Ascending aorta (tissue), 2 donors: ENCODE measurements around the gene CHKA. TPM values are rescaled to one million over a fixed set of nuclear protein-coding genes. Genes with fewer than 3 reads are reported as not detected.
"Not testable (repeated sequence)": the region's sequence is repeated elsewhere in the genome, so short reads cannot be mapped to it uniquely, and the experiment has no call there.

ENCODE experiments used
- DNase-seq, 2 donors: peaks; one replicate each; pipeline ENCODE4 v3.0.0-alpha.2; 2019; ENCODE audit warnings: low spot score in 2 of 2
- H3K27ac ChIP-seq, 2 donors: fragments of 200-600 bp; sonication (generic); one replicate each; pipeline ENCODE4 v1.5.1; 2016 to 2017; ENCODE audit warnings: mild to moderate bottlenecking in 1 of 2
- H3K27me3 ChIP-seq: fragments of 200-600 bp; sonication (generic); one replicate; pipeline ENCODE4 v1.5.1; 2017
- H3K36me3 ChIP-seq, 2 donors: fragments of 200-600 bp; sonication (generic); one replicate each; pipeline ENCODE4 v1.5.1; 2016
- H3K4me1 ChIP-seq, 2 donors: fragments of 200-600 bp; sonication (generic); one replicate each; pipeline ENCODE4 v1.5.1; 2016 to 2017; ENCODE audit warnings: mild to moderate bottlenecking in 1 of 2
- H3K4me3 ChIP-seq, 2 donors: fragments of 200-600 bp; sonication (generic); one replicate each; pipeline ENCODE4 v1.5.1; 2016 to 2017; ENCODE audit warnings: mild to moderate bottlenecking in 1 of 2
- H3K9me3 ChIP-seq, 2 donors: fragments of 200-600 bp; sonication (generic); one replicate each; pipeline ENCODE4 v1.5.1; 2016
- CTCF ChIP-seq, 3 experiments: fragments of 200-600 bp in 2 of 3; fragments of 450-650 bp in 1 of 3; sonication (generic) in 2 of 3; IDR thresholded peaks; one replicate each; pipeline ENCODE4 v1.5.1; 2016 to 2019; ENCODE audit warnings: antibody characterized with exemption in 3 of 3, mild to moderate bottlenecking in 1 of 3, moderate library complexity in 1 of 3
- intact Hi-C: fragments of 100-400 bp; cut with DNase I; formaldehyde crosslinking; loops from one replicate; pipeline ENCODE4 v1.15.1; 2023
- total RNA-seq: library from RNA; depleted of rRNA; stranded (reverse); fragments of >200 nt; gene quantifications from one replicate; pipeline ENCODE4 v1.1.0, GENCODE V29; 2016

The CHKA gene
- total RNA-seq, 1 donor from 2014 or later = 10.1 TPM

GRCh38 chr11:68093565-68093964 is 27.6 kb downstream of the CHKA start:
- no peaks in the 10 kb centered on the region for H3K36me3 ChIP-seq
- H3K27me3 ChIP-seq = no peaks in the 10 kb centered on the region
- H3K4me1 ChIP-seq = no peaks in the 10 kb centered on the region
- TF ChIP-seq CTCF (IDR thresholded peaks at IDR 0.05) = no peak
- intact Hi-C loops = no loop called here
- H3K27ac ChIP-seq = no peak overlapping the region
- H3K9me3 ChIP-seq = no peaks in the 10 kb centered on the region
- no peak overlapping the region for H3K4me3 ChIP-seq
- DNase-seq = no peak

DNA sequence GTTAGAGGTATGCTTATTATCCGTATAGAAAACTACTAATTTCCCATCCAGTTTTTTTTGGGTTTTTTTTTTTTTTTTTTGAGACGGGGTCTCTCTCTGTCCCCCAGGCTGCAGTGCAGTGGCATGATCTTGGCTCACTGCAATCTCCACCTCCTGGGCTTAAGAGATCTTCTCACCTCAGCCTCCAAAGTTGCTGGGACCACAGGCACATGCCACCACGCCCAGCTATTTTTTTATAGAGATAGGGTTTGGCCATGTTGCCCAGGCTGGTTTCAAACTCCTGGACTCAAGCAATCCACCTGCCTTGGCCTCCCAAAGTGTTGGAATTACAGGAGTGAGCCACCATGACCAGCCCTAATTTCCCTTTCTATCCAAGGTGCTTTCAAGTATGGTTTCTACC is 28.2 kb downstream of the CHKA start:
- H3K4me3 ChIP-seq, H3K27me3 ChIP-seq, H3K36me3 ChIP-seq, H3K27ac ChIP-seq, H3K9me3 ChIP-seq, intact Hi-C loops, H3K4me1 ChIP-seq, DNase-seq: not testable (repeated sequence)

DNA sequence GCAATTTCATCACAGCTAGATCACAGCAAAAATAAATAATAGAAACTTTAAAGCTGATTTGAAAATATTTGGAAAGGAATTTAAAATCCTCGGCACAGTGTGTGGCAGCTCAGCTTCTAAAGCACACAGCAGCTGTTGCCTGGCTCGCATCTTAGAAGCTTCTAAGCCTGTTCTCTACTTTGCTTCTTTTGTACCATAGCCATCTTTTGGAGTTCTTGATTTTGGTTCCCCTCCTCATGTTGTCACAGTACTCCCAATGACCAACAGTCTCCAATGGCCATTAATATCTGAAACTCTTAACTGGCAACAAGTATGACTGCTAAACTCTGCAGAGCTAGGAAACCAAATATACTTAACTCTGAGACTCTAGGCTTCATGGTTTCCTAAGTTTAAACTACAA is 28.8 kb downstream of the CHKA start:
- Histone ChIP-seq H3K4me3 (no peak overlapping the region), H3K9me3 (no peaks in the 10 kb centered on the region), H3K27me3 (no peaks in the 10 kb centered on the region), H3K4me1 (no peaks in the 10 kb centered on the region), H3K36me3 (no peaks in the 10 kb centered on the region), H3K27ac (no peak overlapping the region)
- no peak for DNase-seq
- intact Hi-C loops = no loop called here
- no peak for TF ChIP-seq CTCF (IDR thresholded peaks at IDR 0.05)

- Histone ChIP-seq H3K27ac (no peak overlapping the region), H3K36me3 (no peaks in the 10 kb centered on the region), H3K27me3 (no peaks in the 10 kb centered on the region), H3K4me1 (no peaks in the 10 kb centered on the region), H3K9me3 (no peaks in the 10 kb centered on the region), H3K4me3 (no peak overlapping the region)
- TF ChIP-seq CTCF (IDR thresholded peaks at IDR 0.05) = no peak
- DNase-seq = no peak
- intact Hi-C loops = no loop called here
Observed at GRCh38 chr11:68090706-68091105, 30.5 kb downstream of the CHKA start.

DNA sequence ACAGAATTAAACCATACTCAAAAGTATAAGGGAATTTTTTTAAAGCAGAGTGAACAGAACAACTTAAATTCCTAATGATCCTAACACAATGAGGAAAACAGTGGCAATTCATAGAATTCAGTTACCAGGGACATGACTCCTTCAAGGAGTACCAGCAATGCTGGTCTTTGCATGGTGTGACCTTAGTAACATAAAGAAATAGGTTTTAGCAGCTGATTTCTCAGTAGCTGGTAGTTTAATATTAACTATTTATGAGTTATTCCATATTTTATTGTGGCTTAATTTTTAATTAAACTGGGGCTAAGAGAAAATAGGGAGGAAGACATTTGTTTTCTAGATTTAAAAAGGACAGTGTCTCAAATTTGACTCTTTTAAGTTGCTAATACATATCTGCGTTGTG is 30.9 kb downstream of the CHKA start:
- H3K27ac ChIP-seq = no peak overlapping the region
- intact Hi-C loops = no loop called here
- TF ChIP-seq CTCF (IDR thresholded peaks at IDR 0.05) = no peak

DNA sequence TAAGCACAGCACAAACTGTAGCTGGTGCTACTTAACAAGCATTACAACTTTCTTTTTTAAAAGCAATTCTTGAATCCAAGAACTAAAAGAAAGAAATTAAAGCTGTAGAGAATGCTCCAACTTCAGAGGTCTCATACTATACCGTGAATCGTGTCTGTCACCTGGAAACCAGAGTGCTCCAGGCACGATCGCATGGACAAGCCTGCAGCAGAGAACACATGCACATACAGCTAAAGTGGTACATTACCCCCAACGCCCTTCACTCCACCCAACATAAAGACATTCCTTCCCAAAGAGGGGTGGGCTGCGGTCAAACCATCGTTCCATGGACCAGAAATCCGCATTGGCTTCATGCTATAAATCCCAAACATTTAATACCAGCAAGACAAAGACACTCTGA is 31.5 kb downstream of the CHKA start:
- DNase-seq = no peak
- intact Hi-C loops = no loop called here
- Histone ChIP-seq H3K36me3 (no peaks in the 10 kb centered on the region), H3K27ac (no peak overlapping the region), H3K27me3 (no peaks in the 10 kb centered on the region), H3K4me1 (no peaks in the 10 kb centered on the region), H3K9me3 (no peaks in the 10 kb centered on the region), H3K4me3 (no peak overlapping the region)
- no peak for TF ChIP-seq CTCF (IDR thresholded peaks at IDR 0.05)

More for the DNA sequence above, 30.9 kb downstream of the CHKA start:
- Histone ChIP-seq H3K36me3 (no peaks in the 10 kb centered on the region), H3K4me1 (no peaks in the 10 kb centered on the region), H3K9me3 (no peaks in the 10 kb centered on the region), H3K27me3 (no peaks in the 10 kb centered on the region), H3K4me3 (no peak overlapping the region)
- no peak for DNase-seq
